ENCODE measurements around the gene KRT20. TPM values are rescaled to one million over a fixed set of nuclear protein-coding genes. Genes with fewer than 3 reads are reported as not detected.
"Not testable (repeated sequence)": the region's sequence is repeated elsewhere in the genome, so short reads cannot be mapped to it uniquely, and the experiment has no call there.

KRT20 gene
- total RNA-seq, 1 donor from 2014 or later, result not detected

- no peak for DNase-seq
Observed at GRCh38 chr17:40896916-40897455, 11.9 kb upstream of the KRT20 start.

GRCh38 chr17:40895106-40895730 lies 10.2 kb upstream of the KRT20 start:
- DNase-seq, result no peak

GRCh38 chr17:40888196-40888720 lies 3.2 kb upstream of the KRT20 start:
- DNase-seq, result no peak

- DNase-seq, result peak; percentile 55
Observed at GRCh38 chr17:40886090-40886489, 1.0 kb upstream of the KRT20 start.

GRCh38 chr17:40883626-40884334 lies 1.3 kb downstream of the KRT20 start:
- DNase-seq, result no peak

- DNase-seq, result no peak
Observed at GRCh38 chr17:40883031-40883430, 2.0 kb downstream of the KRT20 start.

- DNase-seq, result no peak
Observed at GRCh38 chr17:40879026-40879425, 6.0 kb downstream of the KRT20 start.

GRCh38 chr17:40878044-40878443 lies 7.0 kb downstream of the KRT20 start:
- no peak for DNase-seq

- no peak for DNase-seq
Observed at GRCh38 chr17:40873801-40874200, 11.2 kb downstream of the KRT20 start.

GRCh38 chr17:40873255-40873654 lies 11.8 kb downstream of the KRT20 start:
- DNase-seq, result no peak

- DNase-seq, result no peak
Observed at GRCh38 chr17:40872416-40872815, 12.6 kb downstream of the KRT20 start.

GRCh38 chr17:40871316-40871715 lies 13.7 kb downstream of the KRT20 start:
- no peak for DNase-seq

- DNase-seq, result no peak
Observed at GRCh38 chr17:40870136-40870535, 14.9 kb downstream of the KRT20 start.

GRCh38 chr17:40866838-40867237 lies 18.2 kb downstream of the KRT20 start, which contains the start of gene KRT12:
TSS of gene KRT12 (minus strand) at chr17:40867223. CDS start at chr17:40867186, 37 bp downstream.
- DNase-seq, result no peak

GRCh38 chr17:40864661-40865390 lies 20.2 kb downstream of the KRT20 start:
- no peak for DNase-seq

GRCh38 chr17:40862985-40863733 lies 21.9 kb downstream of the KRT20 start:
- DNase-seq, result peak; percentile 45

GRCh38 chr17:40859536-40859935 lies 25.5 kb downstream of the KRT20 start:
- no peak for DNase-seq

- not testable (repeated sequence) for DNase-seq
Observed at GRCh38 chr17:40858667-40859066, 26.4 kb downstream of the KRT20 start.

GRCh38 chr17:40857535-40857934 lies 27.5 kb downstream of the KRT20 start:
- DNase-seq, result peak; percentile 1

GRCh38 chr17:40854175-40854814 lies 30.7 kb downstream of the KRT20 start:
- peak; percentile 63 for DNase-seq

GRCh38 chr17:40852364-40852763 lies 32.7 kb downstream of the KRT20 start:
- no peak for DNase-seq

Measured in dermis blood vessel endothelial cell (primary cell).